Measurements from ENCODE around the gene ST8SIA6.
"Not testable (repeated sequence)": the region's sequence is repeated elsewhere in the genome, so short reads cannot be mapped to it uniquely, and the experiment has no call there.

Gene ST8SIA6

DNA sequence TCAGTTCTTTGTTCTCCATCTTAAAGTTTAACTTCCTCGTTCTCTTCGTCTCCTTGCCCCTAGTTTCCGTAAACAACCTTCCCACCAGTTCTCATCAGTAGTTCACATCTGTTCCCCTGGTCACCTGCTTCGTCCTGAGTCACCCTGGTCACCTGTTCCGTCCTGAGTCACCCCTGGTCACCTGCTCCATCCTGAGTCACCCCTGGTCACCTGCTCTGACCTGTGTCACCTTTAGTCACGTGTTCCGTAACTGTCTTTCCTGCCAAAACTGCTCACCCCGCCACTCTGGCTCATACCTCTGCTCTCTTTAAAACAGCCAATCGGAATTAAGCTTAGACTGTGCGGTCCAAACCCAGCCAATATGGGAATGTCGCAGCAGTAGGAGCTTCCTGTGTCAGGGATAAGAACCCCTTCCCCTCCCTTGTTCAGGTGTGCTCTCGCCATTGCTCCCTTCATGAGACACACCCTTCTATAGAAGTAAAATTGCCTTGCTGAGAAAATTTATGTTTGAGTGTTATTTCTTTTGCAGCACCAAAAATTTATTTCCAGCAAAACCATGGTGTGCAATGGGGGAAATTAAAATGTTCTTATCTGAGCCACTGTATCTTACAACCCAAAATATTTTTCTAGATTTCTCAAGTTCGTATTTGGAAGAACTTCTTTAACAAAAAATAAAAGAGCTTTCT lies 114.1 kb downstream of the ST8SIA6 start:
- DNase-seq: no peak

DNA sequence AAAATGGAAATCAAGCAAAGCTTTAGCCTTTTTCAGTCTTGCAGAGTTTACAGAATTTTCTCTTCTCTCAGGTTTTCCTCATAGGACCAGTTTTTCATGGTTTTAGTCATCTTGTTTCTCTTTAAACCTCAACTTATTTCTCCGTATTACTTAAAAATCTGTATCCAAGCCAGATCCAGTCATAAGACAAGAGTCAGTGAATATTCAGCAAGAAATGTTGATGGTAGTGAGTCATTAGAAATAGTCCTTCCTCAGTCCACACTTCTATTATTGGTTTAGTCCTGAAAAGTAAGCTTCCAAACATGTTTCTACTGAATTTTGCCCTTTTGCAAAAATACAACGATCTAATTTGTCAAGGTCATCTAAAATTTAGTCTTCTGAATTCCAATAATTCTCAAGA lies 119.3 kb downstream of the ST8SIA6 start:
- no peak for DNase-seq

DNA sequence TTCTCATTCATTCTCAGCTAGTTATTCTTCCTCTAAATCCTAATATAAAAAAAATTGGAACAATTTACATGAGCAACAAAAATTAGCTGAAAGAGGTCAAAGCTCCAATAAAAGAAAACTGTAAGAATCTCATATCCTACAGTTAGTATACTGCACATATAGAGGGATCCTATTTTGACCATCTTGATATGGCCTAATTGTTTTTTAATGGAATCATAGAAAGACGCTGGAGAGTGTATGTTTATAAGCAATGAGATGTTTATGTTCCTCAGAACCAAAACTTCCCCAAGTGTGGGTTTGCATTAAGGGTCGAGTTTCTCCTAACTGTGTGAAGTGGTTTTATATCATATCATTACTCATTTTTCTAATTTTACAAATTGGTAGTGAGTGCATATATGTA lies 123.9 kb downstream of the ST8SIA6 start:
- no peak for DNase-seq

DNA sequence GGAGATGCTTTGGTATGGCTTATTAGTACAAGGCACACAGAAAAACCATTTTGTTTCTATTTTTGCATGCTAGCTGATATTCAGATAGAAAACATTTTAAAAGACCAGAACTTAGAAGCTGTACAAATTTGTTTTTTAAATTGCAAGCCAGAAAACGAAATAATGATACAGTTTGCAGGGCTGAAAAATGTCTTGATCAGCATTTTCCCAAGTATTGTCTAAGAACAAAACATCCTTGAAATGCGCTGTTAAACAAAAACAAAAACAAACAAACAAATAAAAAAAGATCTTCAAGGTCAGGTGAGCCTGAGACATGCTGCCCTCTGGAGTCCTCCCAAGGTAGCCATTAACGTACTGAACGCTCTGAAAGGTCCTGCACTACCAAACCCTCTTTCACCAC lies 128.0 kb downstream of the ST8SIA6 start:
- no peak for DNase-seq

DNA sequence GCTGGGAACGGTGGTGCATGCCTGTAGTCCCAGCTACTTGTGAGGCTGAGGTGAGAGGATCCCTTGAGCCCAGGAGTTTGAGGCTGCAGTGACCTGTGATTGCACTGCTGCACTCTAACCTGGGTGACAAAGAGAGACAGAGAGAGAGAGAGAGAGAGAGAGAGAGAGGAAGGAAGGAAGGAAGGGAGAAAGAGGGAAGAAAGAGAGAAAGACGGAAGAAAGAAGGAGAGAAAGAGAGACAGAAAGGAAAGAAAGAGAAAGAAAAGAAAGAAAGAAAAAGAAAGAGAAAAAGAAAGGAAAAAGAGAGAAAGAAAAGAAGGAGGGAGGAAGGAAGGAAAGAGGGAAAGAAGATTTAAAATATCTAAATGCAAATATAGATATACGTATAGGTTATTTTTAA lies 132.4 kb downstream of the ST8SIA6 start:
- DNase-seq: not testable (repeated sequence)

DNA sequence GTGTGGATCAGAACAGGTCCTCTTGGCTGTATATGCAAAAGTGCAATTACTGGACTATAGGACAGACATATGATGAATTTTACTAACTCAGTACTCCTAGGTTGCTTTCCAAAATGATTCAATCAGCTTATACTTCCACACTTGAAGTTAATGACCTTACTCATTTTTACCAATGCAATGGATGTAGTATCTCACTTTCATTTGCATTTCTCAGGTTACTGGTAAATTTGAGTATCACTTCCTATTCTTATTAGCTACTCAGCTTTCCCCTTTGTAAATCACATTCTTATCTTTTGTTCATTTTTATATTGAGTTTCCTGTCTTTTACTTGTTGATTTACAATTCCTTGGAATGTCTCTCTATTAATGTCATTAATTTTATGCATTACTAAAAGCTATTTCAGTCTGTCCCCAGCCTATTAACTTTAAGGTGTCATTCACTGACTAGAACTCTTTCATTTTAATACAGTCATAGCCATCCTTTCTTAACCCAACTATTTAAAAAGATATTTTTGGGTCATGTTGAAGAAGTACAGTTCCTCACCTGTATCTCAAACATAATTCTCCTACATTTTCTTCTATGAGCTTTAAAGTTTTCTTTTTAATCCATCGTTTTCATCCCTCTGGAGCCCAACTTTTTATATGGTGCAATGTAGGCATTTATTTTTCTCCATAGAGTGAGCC lies 137.8 kb downstream of the ST8SIA6 start:
- DNase-seq: no peak

DNA sequence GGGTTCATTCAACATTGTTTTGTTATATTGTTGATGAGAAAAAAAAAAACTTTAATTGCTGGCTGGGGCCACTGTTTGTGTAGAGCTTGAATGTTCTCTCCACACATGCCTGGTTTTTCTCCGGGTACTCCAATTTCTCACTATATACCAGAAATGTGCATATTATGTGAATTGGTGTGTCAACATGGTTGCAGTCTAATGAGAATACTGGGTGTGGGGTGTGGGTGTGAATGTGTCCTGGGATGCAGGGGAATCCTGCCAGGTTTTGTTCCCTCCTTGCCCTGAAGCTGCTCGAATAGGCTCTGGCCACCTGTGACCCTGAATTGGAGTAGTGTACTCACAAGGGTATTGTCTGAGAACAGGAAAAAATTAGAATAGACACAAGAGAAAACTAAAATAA lies 145.0 kb downstream of the ST8SIA6 start:
- no peak for DNase-seq

DNA sequence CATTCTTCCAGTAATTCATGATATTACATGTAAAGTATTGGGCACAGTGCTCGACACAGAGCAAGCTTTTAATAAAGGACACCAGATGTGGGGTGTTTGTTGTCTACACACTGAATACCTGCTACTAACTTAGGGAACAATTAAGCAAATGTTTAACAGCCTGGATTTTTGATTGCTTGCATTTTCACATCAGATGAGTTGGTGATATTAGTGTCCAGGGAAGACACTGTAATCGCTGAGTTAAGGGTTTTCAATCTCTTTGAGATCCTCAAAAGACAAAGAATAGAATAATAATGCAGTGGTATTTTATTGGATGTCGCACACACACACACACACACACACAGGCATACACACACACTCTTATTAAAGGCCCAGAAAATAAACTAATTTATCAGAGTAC lies 147.3 kb downstream of the ST8SIA6 start:
- no peak for DNase-seq

DNA sequence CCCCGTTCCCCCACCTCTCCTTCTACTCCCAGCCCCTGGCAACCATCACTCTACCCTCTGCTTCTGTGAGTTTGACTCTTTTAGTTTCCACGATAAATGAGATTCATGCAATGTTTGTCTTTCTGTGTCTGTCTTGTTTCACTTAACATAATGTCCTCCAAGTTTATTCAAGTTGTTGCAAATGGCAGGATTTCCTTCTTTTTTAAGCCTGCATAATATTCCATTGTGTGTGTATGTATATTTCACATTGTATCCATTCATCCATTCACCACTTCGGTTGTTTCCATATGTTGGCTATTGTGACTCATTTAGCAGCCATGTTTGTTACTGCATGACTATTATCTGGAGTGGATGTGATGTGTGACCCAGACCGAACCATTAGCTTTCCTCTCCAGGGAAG lies 162.0 kb downstream of the ST8SIA6 start:
- DNase-seq: no peak

DNA sequence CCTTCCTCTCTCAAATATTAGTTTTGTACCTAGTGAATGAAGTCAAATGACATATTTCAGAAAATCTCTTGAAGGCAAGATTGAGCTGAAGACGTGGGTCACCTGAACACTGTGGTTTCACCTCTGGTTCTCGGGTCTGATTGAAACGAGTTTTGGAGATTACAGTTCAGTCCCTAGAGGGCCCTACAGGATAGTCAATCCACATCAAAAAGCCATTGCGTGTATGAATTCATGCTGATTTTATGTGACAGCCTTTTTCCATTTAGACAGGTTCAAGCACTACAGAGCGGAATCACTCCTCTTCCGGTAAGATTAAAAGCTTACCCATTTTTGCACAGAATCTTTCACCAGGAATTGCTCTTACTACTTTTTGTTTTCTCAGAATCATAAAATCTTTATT lies 164.2 kb downstream of the ST8SIA6 start:
- DNase-seq: no peak

DNA sequence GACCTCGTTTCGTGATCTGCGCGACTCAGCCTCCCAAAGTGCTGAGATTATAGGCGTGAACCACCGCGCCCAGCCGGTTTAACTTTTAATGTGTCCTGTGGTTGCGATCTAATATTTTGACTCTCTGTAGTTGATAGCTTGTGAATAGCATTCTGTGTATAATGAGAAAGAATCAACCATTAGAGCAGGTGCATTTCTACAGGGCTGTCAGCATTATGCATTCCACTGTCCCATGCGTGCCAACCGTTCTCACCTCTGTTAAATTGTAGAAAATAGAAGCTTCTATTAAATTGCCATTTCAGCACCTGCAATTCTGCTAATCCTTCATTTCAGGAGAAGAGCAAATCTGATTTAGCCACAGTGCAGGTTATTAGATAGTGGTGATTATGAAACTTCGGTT lies 164.6 kb downstream of the ST8SIA6 start:
- DNase-seq: no peak

DNA sequence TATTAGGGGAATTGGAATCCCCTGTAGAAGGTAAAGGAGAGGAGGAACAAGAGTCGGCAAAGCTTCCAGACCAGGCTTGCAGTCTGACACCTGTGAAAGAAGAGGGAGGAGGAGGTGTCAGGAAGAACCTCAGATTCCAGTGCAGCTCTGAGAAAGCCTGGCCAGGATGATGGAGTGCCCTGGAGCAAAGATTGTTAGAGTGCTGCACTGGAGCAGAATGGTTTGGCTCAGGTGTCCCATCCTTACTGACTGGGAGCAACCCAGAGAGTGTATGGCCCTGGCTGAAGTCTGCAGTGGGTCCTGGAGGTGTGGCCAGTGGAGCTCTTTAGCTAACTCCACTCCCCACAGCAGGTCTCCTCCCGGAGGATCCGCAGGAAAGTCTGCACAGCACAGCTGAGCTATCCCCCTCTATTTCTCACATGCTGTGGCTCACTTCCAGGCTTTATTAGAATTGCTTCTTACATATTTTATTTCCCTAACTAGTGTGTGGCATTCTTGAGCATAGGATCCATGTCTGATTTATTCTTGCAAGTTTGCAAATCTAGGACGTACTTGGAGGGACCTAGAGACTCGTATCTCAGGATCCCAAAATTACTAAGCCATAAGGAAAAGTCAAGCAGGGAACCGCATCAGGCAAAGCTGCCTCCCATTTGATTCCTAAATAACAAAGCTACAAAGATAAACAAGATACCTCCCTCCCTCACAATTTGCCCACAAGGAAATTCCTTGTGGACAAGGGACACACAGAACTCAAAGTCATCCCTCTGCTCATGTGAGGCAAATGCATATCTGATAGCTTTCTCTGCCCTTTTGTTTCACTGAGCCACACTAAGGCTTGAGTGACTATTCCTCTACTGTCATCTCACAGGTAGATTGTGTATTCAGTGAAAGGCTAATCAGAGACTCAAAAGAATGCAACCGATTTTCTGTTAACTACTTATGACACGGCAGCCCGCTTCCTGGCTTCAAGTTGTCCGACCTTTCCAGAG lies 167.5 kb downstream of the ST8SIA6 start:
- DNase-seq: no peak

DNA sequence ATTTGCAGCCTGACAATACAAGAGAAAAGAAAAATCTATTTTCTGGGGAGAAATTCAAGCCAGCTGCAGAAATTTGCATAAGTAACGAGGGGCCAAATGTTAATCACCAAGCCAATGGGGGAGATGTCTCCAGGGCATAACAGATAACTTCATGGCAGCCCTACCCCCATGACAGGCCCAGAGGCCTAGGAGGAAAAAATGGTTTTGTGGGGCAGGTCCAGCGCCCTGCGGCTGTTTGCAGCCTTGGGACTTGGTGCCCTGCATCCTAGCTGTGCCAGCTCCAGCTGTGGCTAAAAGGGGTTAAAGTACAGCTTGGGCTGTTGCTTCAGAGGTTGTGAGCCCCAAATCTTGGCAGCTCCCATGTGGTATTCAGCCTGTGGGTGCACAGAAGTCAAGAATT lies 172.1 kb downstream of the ST8SIA6 start:
- no peak for DNase-seq

DNA sequence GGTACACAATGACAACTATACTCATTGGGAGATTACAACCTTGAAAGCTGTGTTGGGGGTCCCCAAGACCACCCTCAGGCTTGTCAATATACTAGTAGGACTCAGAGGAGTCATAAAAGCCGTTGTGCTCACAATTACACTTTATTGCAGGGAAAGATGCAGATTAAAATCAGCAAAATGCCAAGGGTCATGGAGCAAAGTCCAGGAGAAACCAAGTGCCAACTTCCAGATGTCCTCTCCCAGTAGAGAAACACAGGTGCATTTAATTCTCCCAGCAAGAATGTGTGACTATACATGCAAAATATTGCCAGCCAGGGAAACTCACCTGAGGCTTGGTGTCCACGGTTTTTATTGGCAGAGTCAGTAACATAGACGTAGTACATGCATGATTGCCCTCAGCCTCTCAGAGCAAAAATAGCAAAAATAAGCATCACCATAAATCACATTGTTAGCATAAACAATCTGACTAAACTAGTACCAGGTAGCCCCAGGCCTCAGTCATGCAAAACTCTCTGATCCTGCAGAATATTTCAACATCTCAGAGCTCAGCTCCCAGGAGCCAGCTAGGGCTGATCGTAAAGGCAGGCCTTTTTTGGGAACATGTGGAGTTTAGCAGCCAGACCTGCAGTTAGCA lies 175.7 kb downstream of the ST8SIA6 start:
- DNase-seq: no peak

DNA sequence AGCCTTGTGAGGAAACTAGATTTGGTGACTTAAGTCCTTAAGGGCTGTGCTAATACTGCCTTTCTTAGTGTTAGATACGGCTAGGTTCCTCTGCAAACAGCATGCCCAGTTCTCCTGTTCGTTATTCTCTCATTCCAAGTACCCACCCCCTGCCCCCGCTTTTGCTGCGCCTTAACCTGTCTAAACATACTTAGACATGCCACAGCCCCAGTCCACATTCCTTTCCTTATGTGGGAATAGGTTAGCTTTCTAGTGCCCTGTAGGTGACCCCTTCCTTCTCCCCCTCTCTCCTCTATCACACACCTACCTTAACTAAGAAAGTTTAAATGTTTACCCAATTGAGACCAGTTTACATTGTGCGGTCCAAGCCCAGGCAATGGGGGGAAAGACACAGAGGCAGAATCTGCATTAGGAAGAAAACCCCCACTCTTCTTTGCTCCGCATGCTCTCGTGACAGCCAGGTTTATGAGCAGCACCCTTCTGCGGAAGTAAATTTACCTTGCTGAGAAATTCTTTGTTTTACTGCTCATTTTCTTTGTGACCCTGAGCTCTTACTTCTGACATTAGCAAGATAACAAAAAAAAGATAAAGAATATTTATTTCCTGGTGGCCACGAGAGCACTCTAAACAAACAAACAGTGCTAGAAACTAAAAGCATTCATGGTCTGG lies 177.5 kb downstream of the ST8SIA6 start:
- no peak for DNase-seq

DNA sequence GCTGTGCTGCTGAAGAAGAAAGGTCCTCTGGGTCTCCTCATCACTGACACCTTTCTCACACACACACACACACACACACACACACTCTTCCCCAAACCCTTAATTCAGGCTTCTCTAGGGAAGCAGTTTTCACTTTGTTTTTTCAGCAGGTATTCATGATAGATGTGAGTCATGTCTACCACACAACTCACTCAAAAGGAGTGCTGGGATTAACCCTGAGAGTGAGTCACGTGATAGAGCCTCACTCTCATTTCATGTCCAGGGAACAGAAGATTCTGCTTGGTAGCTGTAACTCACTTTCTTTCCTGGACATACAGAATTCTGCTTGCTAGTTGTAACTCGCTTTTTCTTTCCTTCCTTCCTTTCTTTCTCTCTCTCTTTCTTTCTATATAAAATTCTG lies 181.0 kb downstream of the ST8SIA6 start:
- DNase-seq: no peak

DNA sequence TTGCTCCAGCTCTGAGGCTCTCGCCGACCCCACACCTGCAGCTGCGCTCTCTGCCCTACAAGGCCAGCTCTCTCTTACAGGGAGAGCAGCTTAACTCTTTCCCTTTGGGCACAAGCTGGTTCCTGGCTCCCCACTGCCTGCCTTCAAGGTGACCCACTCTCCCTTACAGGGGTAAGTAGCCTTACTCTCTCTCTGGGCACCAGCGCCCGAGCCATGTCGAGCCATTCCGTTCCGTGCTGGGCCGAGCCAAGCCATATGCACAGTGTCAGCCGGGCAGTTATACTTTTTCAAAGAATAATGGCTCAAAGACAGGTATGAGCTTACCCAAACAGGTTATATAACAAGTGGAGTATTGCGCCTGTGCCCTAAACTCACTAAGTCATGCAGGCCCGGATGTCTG lies 181.7 kb downstream of the ST8SIA6 start:
- no peak for DNase-seq

Data from NCI-H2107 (cell line).